GM12878 (cell line): ENCODE measurements around the gene DNAAF3. TPM values are rescaled to one million over a fixed set of nuclear protein-coding genes. Genes with fewer than 3 reads are reported as not detected.
"Not testable (repeated sequence)": the region's sequence is repeated elsewhere in the genome, so short reads cannot be mapped to it uniquely, and the experiment has no call there.

Experiments used
- ATAC-seq: fragments of 200-7000 bp; cut with Tn5 transposase; 3 replicates; pipeline ENCODE4 v1.9.1; 2020; ENCODE audit warnings: mild to moderate bottlenecking, moderate library complexity
- BruUV-seq: library from RNA; stranded (reverse); fragments of 400-500 nt; replicated peaks from 2 replicates; lab custom pipeline; 2021; lab: Mats Ljungman, UMichigan
- CTCF ChIA-PET: fragments of 300-600 bp; sonication (Branson Sonifier 250); formaldehyde crosslinking; extraction: SDS; loops from one replicate; lab custom pipeline; 2021; ENCODE audit warnings: inconsistent platforms; lab: Yijun Ruan, JAX
- POLR2A ChIA-PET: fragments of 350-600 bp; formaldehyde crosslinking; extraction: SDS; loops from one replicate; lab custom pipeline; 2021; ENCODE audit warnings: inconsistent platforms; lab: Charles Lee
- RAD21 ChIA-PET: fragments of 300-600 bp; sonication (Branson Sonifier 250); formaldehyde crosslinking; loops from one replicate; lab custom pipeline; 2023; ENCODE audit warnings: antibody characterized with exemption; ENCODE audit not compliant: unreplicated experiment; lab: Charles Lee
- SMC1A ChIA-PET: fragments of 300-600 bp; sonication (Branson Sonifier 250); formaldehyde crosslinking; loops from one replicate; lab custom pipeline; 2023; ENCODE audit not compliant: unreplicated experiment, uncharacterized antibody; lab: Charles Lee
- DNase-seq: peaks from one replicate; pipeline ENCODE4 v3.0.0-alpha.2; 2011; ENCODE audit warnings: low read depth, low spot score
- FAIRE-seq: peaks from 3 replicates; lab custom pipeline; 2011; peaks lifted over from hg19 to GRCh38; lab: Jason Lieb, UNC
- H2AFZ ChIP-seq: 2 replicates; pipeline ENCODE4 v1.6.0; 2011; ENCODE audit warnings: low read depth, low read length, control low read depth; ENCODE audit not compliant: control insufficient read depth
- H3K27ac ChIP-seq: 2 replicates; pipeline ENCODE4 v1.5.1; 2011; ENCODE audit warnings: control low read depth; ENCODE audit not compliant: control insufficient read depth, insufficient read depth
- H3K27me3 ChIP-seq, 2 experiments: replicated peaks in 1 of 2; 2 replicates each; pipeline versions ENCODE4 v1.6.0 to v1.6.1; 2011; ENCODE audit warnings: low read length in 1 of 2; ENCODE audit not compliant: control insufficient read depth in 2 of 2, insufficient read depth in 2 of 2
- H3K36me3 ChIP-seq, 2 experiments: 2 replicates each; pipeline ENCODE4 v1.5.1; 2011; ENCODE audit warnings: low read length in 1 of 2; ENCODE audit not compliant: control insufficient read depth in 2 of 2, insufficient read depth in 2 of 2
- H3K4me1 ChIP-seq: 2 replicates; pipeline ENCODE4 v1.6.1; 2011; ENCODE audit warnings: mild to moderate bottlenecking, low read length, moderate library complexity, mixed read lengths; ENCODE audit not compliant: control insufficient read depth, insufficient read depth
- H3K4me2 ChIP-seq: 2 replicates; pipeline ENCODE4 v1.6.0; 2011; ENCODE audit warnings: control low read depth; ENCODE audit not compliant: control insufficient read depth, insufficient read depth
- H3K4me3 ChIP-seq: fragments of 200-600 bp; sonication (generic); 2 replicates; pipeline ENCODE4 v1.5.1; 2016
- H3K79me2 ChIP-seq: 2 replicates; pipeline ENCODE4 v1.6.0; 2011; ENCODE audit warnings: low read length; ENCODE audit not compliant: control insufficient read depth, insufficient read depth
- H3K9ac ChIP-seq: 2 replicates; pipeline ENCODE4 v1.8.0; 2011; ENCODE audit warnings: low read length, control low read depth, mixed read lengths; ENCODE audit not compliant: control insufficient read depth, insufficient read depth
- H3K9me3 ChIP-seq: replicated peaks from 3 replicates; pipeline ENCODE4 v1.5.1; 2011; ENCODE audit warnings: mild to moderate bottlenecking, low read length; ENCODE audit not compliant: control insufficient read depth, insufficient read depth
- H4K20me1 ChIP-seq: 2 replicates; pipeline ENCODE4 v1.6.0; 2011; ENCODE audit not compliant: control insufficient read depth, insufficient read depth
- MXI1 ChIP-seq: fragments of 150-350 bp; IDR thresholded peaks from 2 replicates; pipeline ENCODE4 v1.6.1; 2011; ENCODE audit warnings: low read depth, mild to moderate bottlenecking, inconsistent platforms, low read length, improper control_type of control experiment
- PRDM15 ChIP-seq: fragments of 450-650 bp; formaldehyde crosslinking; IDR thresholded peaks from 2 replicates; pipeline ENCODE4 v1.4.0; 2020; ENCODE audit warnings: mild to moderate bottlenecking, moderate library complexity
- RFX5 ChIP-seq: IDR thresholded peaks from 2 replicates; pipeline ENCODE4 v1.6.1; 2011; ENCODE audit warnings: low read depth, low read length, improper control_type of control experiment
- SIX5 ChIP-seq: IDR thresholded peaks from 2 replicates; pipeline ENCODE4 v1.6.1; 2011; ENCODE audit warnings: mild to moderate bottlenecking, low read depth, low read length, moderate library complexity; ENCODE audit not compliant: severe bottlenecking
- SMC3 ChIP-seq: IDR thresholded peaks from 2 replicates; pipeline ENCODE4 v1.6.1; 2011; ENCODE audit warnings: low read length, improper control_type of control experiment, borderline replicate concordance
- WGBS: methylation state at CpG from one replicate; pipeline ENCODE4 v1.1.6; 2016; ENCODE audit warnings: low lambda C conversion rate; ENCODE audit not compliant: insufficient replicate concordance, insufficient coverage; ENCODE audit errors: missing lambda C conversion rate; 5-methylcytosine and 5-hydroxymethylcytosine counted together
- in situ Hi-C: fragments of 300-500 bp; cut with MboI; formaldehyde crosslinking; loops from 9 replicates; pipeline ENCODE4 v1.14.3; 2018; ENCODE audit warnings: mixed read lengths
- intact Hi-C: fragments of 100-400 bp; cut with micrococcal nuclease; formaldehyde crosslinking; loops from one replicate; pipeline ENCODE4 v1.14.2; 2022; ENCODE audit not compliant: unreplicated experiment
- polyA plus RNA-seq, 11 experiments: library from polyadenylated mRNA; depleted of rRNA in 4 of 11; unstranded in 6 of 11; stranded (reverse) in 5 of 11; fragments of >200 nt; fragmentation: Nextera tagmentation in 4 of 11; fragmentation: Illumina TruSeq in 1 of 11; extraction: Ambion mirVana in 4 of 11; extraction: Trizol in 1 of 11; gene quantifications; 1 replicate in 1 of 11; 2 replicates in 10 of 11; pipeline versions ENCODE4 v1.2.1 to v1.2.3, GENCODE V29; 2011 to 2016; ENCODE audit warnings: inconsistent platforms in 2 of 11, missing spikeins in 2 of 11, low read depth in 1 of 11
- total RNA-seq, 4 experiments: library from RNA; depleted of rRNA in 3 of 4; stranded (reverse); fragments of >200 nt in 3 of 4; fragmentation: Illumina TruSeq in 1 of 4; extraction: Trizol in 1 of 4; gene quantifications; 2 replicates each; pipeline versions ENCODE4 v1.2.1 to v1.2.3, GENCODE V29; 2013 to 2021
- TF ChIP-seq, protein P1 (sequence below), 3 experiments: IDR thresholded peaks in 2 of 3; conservative IDR thresholded peaks in 1 of 3; 2 replicates each; pipeline ENCODE4 v1.5.1; 2011; ENCODE audit warnings: low read depth in 3 of 3, low read length in 3 of 3, mild to moderate bottlenecking in 3 of 3, control low read depth in 2 of 3, moderate library complexity in 2 of 3, inconsistent platforms in 1 of 3, mixed read lengths in 1 of 3; ENCODE audit not compliant: control insufficient read depth in 2 of 3, insufficient read depth in 1 of 3; ENCODE audit errors: extremely low read depth in 1 of 3

DNAAF3 gene
- total and polyA plus RNA-seq, 10 of the 15 experiments (the other 5 are each of a cell fraction or from before 2014, with no cell fraction given), result not detected

DNA sequence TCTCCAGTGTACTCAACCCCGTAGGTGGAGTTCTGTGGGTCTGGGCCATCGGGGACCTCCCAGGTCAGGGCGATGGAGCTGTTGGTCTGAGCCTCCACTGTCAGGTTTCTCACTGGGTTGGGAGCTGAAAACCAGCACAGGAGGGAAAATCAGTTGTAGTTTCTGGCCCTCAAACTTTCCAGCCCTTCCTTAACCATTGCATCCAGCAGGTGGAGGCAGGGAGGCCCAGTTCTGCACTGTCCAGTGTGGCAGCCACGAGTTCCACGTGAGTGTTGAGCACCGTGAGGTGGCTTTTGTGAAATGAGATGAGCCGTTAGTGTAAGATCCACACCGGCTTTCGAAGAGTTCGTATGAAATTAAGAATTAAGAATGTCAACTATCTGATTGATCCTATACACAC is 35.8 kb upstream of the DNAAF3 start:
- H3K36me3 ChIP-seq, H4K20me1 ChIP-seq, RAD21 ChIA-PET, FAIRE-seq, H3K27me3 ChIP-seq, SMC1A ChIA-PET, ATAC-seq, H3K9ac ChIP-seq, DNase-seq, H3K27ac ChIP-seq, CTCF ChIA-PET, H2AFZ ChIP-seq, H3K79me2 ChIP-seq, intact Hi-C loops, in situ Hi-C loops, H3K4me2 ChIP-seq, H3K4me3 ChIP-seq, H3K9me3 ChIP-seq, BruUV-seq, H3K4me1 ChIP-seq: not testable (repeated sequence)
- 37% methylated on average over 10 of the region's 10 CpGs for WGBS
- TF ChIP-seq, protein P1, sequence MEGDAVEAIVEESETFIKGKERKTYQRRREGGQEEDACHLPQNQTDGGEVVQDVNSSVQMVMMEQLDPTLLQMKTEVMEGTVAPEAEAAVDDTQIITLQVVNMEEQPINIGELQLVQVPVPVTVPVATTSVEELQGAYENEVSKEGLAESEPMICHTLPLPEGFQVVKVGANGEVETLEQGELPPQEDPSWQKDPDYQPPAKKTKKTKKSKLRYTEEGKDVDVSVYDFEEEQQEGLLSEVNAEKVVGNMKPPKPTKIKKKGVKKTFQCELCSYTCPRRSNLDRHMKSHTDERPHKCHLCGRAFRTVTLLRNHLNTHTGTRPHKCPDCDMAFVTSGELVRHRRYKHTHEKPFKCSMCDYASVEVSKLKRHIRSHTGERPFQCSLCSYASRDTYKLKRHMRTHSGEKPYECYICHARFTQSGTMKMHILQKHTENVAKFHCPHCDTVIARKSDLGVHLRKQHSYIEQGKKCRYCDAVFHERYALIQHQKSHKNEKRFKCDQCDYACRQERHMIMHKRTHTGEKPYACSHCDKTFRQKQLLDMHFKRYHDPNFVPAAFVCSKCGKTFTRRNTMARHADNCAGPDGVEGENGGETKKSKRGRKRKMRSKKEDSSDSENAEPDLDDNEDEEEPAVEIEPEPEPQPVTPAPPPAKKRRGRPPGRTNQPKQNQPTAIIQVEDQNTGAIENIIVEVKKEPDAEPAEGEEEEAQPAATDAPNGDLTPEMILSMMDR (IDR thresholded peaks at IDR 0.05 in 2 of 3, conservative IDR thresholded peaks at IDR 0.05 in 1 of 3; ENCODE audit: control insufficient read depth in 2 of 3, extremely low read depth in 1 of 3, insufficient read depth in 1 of 3, low read depth in 3 of 3, low read length in 3 of 3), result 0 out of 6 replicates have a peak, but pooled peaks of 1 of the 3 experiments have one; percentile 9
- POLR2A ChIA-PET, result interaction anchor here (0.6 kb wide), 1 partner anchor 8 kb away, joined by 4 read pairs; no protein-coding TSS in a partner anchor

DNA sequence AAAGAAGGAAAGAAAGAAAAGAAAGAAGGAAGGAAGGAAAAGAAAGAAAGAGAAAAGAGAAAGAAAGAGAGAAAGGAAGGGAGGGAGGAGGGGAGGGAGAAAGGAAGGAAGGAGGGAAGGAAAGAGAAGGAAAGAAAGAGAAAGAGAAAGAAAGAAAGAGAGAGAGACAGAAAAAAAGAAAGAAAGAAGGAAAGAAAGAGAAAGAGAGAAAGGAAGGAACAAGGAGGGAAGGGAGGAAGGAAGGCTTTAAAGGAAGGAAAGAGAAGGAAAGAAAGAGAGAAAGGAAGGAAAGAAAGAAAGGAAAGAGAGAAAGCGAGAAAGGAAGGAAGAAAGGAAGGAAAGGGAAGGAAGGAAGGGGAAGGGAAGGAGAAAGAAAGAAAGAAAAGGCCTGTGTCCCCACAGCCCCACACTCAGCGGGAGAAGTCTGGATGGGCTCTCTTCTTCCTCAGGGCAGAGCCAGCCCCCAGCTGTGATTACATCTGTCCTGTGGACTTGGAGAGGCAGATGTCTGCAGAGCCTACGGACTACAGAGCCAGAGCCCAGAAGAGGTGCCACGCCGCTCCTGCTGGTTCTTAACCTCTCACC is 33.3 kb upstream of the DNAAF3 start:
- TF ChIP-seq SIX5, result no peak
- no peak for TF ChIP-seq PRDM15 (CRISPR knock-in tag)
- no peak for TF ChIP-seq MXI1
- no peak for TF ChIP-seq RFX5
- no peak for TF ChIP-seq SMC3
- SMC1A ChIA-PET, result no interaction called here
- H3K4me1 ChIP-seq, result no peaks in the 10 kb centered on the region
- intact Hi-C loops (no loop called here), in situ Hi-C loops (no loop called here)
- no peak overlapping the region for H3K4me3 ChIP-seq
- POLR2A ChIA-PET, result no interaction called here
- CTCF ChIA-PET, result no interaction called here
- ATAC-seq, result no peak
- H3K4me2 ChIP-seq, result no peak overlapping the region
- H4K20me1 ChIP-seq, result no peaks in the 10 kb centered on the region
- WGBS, result 28% methylated on average over 5 of the region's 5 CpGs
- no peaks in the 10 kb centered on the region for H3K79me2 ChIP-seq
- no peak overlapping the region for H3K9ac ChIP-seq
- FAIRE-seq, result no peak
- no peak overlapping the region for H3K27ac ChIP-seq
- H3K27me3 ChIP-seq, result no peaks in the 10 kb centered on the region; a peak in 1 of 4 replicates
- no peak for DNase-seq
- BruUV-seq, result no TSS peak
- no peaks in the 10 kb centered on the region for H3K36me3 ChIP-seq
- no peak overlapping the region for H2AFZ ChIP-seq
- RAD21 ChIA-PET, result no interaction called here
- no peaks in the 10 kb centered on the region for H3K9me3 ChIP-seq
